ENCODE results near the gene MAP2K5. TPM values are rescaled to one million over a fixed set of nuclear protein-coding genes. Genes with fewer than 3 reads are reported as not detected.

MAP2K5 gene
- total and polyA plus RNA-seq, 9 of the 15 experiments (the other 6 are each of a cell fraction or from before 2014, with no cell fraction given) = 0.41 to 16.5 (median 7.5) TPM

GRCh38 chr15:67543348-67543718 is 830 bp downstream of the MAP2K5 start (continued):
- TF ChIP-seq MAZ (CRISPR knock-in tag; conservative IDR thresholded peaks at IDR 0.05 in 1 of 2, IDR thresholded peaks at IDR 0.05 in 1 of 2) (no peak), SAP30 (IDR thresholded peaks at IDR 0.05; ENCODE audit: borderline replicate concordance, insufficient read depth, low read depth, low read length, poor library complexity, severe bottlenecking) (peak; percentile 8), TOE1 (IDR thresholded peaks at IDR 0.05; ENCODE audit: borderline replicate concordance) (0 out of 2 replicates have a peak, but pooled peaks have one; percentile 13), TOE1 (CRISPR knock-in tag; IDR thresholded peaks at IDR 0.05; ENCODE audit: borderline replicate concordance, low read depth) (no peak), MBD2 (IDR thresholded peaks at IDR 0.05; ENCODE audit: borderline replicate concordance, low read depth) (no peak), ZNF740 (CRISPR knock-in tag; IDR thresholded peaks at IDR 0.05) (0 out of 2 replicates have a peak, but pooled peaks have one; percentile 9), ZNF740 (tag; IDR thresholded peaks at IDR 0.05) (no peak), L3MBTL2 (IDR thresholded peaks at IDR 0.05) (no peak), ELF2 (CRISPR knock-in tag; IDR thresholded peaks at IDR 0.05) (no peak), E2F8 (IDR thresholded peaks at IDR 0.05; ENCODE audit: low read depth, partially characterized antibody) (no peak), KLF16 (IDR thresholded peaks at IDR 0.05) (no peak), KDM1A (IDR thresholded peaks at IDR 0.05) (peak in 1 of 2 experiments; percentile 27; a peak in 1 of 4 replicates), MCM2 (IDR thresholded peaks at IDR 0.05; ENCODE audit: low read depth) (no peak), TAF1 (IDR thresholded peaks at IDR 0.05; ENCODE audit: control insufficient read depth, extremely low read depth, insufficient read depth, low read length, severe bottlenecking) (no peak), ZBTB5 (IDR thresholded peaks at IDR 0.05) (no peak)
- TF ChIP-seq, protein P1, sequence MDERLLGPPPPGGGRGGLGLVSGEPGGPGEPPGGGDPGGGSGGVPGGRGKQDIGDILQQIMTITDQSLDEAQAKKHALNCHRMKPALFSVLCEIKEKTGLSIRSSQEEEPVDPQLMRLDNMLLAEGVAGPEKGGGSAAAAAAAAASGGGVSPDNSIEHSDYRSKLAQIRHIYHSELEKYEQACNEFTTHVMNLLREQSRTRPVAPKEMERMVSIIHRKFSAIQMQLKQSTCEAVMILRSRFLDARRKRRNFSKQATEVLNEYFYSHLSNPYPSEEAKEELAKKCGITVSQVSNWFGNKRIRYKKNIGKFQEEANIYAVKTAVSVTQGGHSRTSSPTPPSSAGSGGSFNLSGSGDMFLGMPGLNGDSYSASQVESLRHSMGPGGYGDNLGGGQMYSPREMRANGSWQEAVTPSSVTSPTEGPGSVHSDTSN (CRISPR knock-in tag; IDR thresholded peaks at IDR 0.05; ENCODE audit: low read depth) = no peak
- TF ChIP-seq, protein P1 (tag; conservative IDR thresholded peaks at IDR 0.05; ENCODE audit: low read depth) = peak; percentile 59
